SU-DHL-6 (cell line): ENCODE results near the gene CDC42EP3.

Experiments
- CTCF ChIP-seq: fragments of 200-600 bp; sonication (generic); IDR thresholded peaks from one replicate; pipeline ENCODE4 v1.5.1; 2017; ENCODE audit warnings: antibody characterized with exemption, mild to moderate bottlenecking, low read length, moderate library complexity; ENCODE audit not compliant: insufficient read depth, poor library complexity, severe bottlenecking
- EZH2phosphoT487 ChIP-seq: fragments of 200-600 bp; sonication (generic), shearing (Covaris generic); conservative IDR thresholded peaks from 2 replicates; pipeline ENCODE4 v1.6.1; 2018; ENCODE audit warnings: mild to moderate bottlenecking, antibody characterized with exemption, low read length, moderate library complexity, mixed read lengths

GRCh38 chr2:37681587-37681986 lies 10.1 kb upstream of the CDC42EP3 start:
- TF ChIP-seq CTCF = no peak
- TF ChIP-seq EZH2phosphoT487 = no peak
